ENCODE measurements around the gene NR6A1.

Gene NR6A1

DNA sequence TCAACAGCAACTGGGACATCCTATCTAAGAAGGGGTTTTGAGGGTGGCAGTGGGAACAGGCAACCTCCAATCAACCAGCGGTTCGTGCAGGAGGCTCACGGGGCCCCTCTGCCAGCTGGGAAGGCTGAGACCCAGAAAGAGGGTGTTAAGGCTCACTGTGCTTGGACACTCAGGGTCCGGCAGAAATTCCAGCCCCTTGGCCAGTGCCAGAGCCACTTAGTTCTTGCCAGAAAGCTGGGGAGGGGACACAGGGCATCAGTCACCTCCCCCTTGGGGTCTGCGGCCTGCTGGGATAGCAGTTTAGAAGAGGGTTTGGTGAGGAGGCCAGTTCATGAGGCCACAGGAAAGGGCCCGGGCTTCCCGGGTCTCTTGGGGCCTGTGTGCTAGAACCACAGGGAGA lies 300.4 kb downstream of the NR6A1 start:
- Histone ChIP-seq H3K27me3 (ENCODE audit: insufficient read depth, poor library complexity, severe bottlenecking) (no peaks in the 10 kb centered on the region), H3K4me3 (replicated peaks; ENCODE audit: insufficient read depth, low read length) (no peak overlapping the region), H3K27ac (replicated peaks) (no peak overlapping the region)
- no peak for TF ChIP-seq GABPA (IDR thresholded peaks at IDR 0.05; ENCODE audit: low read depth)
- TF ChIP-seq REST (IDR thresholded peaks at IDR 0.05; ENCODE audit: insufficient replicate concordance, low read depth): no peak
- TF ChIP-seq SPI1 (IDR thresholded peaks at IDR 0.05; ENCODE audit: borderline replicate concordance, low read depth): no peak
- TF ChIP-seq POLR2AphosphoS5 (IDR thresholded peaks at IDR 0.05; ENCODE audit: low read depth): no peak
- TF ChIP-seq, protein P1, sequence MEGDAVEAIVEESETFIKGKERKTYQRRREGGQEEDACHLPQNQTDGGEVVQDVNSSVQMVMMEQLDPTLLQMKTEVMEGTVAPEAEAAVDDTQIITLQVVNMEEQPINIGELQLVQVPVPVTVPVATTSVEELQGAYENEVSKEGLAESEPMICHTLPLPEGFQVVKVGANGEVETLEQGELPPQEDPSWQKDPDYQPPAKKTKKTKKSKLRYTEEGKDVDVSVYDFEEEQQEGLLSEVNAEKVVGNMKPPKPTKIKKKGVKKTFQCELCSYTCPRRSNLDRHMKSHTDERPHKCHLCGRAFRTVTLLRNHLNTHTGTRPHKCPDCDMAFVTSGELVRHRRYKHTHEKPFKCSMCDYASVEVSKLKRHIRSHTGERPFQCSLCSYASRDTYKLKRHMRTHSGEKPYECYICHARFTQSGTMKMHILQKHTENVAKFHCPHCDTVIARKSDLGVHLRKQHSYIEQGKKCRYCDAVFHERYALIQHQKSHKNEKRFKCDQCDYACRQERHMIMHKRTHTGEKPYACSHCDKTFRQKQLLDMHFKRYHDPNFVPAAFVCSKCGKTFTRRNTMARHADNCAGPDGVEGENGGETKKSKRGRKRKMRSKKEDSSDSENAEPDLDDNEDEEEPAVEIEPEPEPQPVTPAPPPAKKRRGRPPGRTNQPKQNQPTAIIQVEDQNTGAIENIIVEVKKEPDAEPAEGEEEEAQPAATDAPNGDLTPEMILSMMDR (IDR thresholded peaks at IDR 0.05; ENCODE audit: insufficient read depth, low read length): no peak
- no peak for DNase-seq (ENCODE audit: low read depth in 1 of 2, low spot score in 1 of 2)

- Histone ChIP-seq H3K4me3 (replicated peaks; ENCODE audit: insufficient read depth, low read length) (no peak overlapping the region), H3K27ac (replicated peaks) (no peak overlapping the region), H3K27me3 (ENCODE audit: insufficient read depth, poor library complexity, severe bottlenecking) (no peaks in the 10 kb centered on the region)
- no peak for DNase-seq (ENCODE audit: low read depth in 1 of 2, low spot score in 1 of 2)
- TF ChIP-seq SPI1 (IDR thresholded peaks at IDR 0.05; ENCODE audit: borderline replicate concordance, low read depth) (no peak), REST (IDR thresholded peaks at IDR 0.05; ENCODE audit: insufficient replicate concordance, low read depth) (no peak), POLR2AphosphoS5 (IDR thresholded peaks at IDR 0.05; ENCODE audit: low read depth) (no peak), GABPA (IDR thresholded peaks at IDR 0.05; ENCODE audit: low read depth) (no peak)
- TF ChIP-seq, protein P1 (IDR thresholded peaks at IDR 0.05; ENCODE audit: insufficient read depth, low read length): no peak
Measured at GRCh38 chr9:124470306-124470705, 300.8 kb downstream of the NR6A1 start.

DNA sequence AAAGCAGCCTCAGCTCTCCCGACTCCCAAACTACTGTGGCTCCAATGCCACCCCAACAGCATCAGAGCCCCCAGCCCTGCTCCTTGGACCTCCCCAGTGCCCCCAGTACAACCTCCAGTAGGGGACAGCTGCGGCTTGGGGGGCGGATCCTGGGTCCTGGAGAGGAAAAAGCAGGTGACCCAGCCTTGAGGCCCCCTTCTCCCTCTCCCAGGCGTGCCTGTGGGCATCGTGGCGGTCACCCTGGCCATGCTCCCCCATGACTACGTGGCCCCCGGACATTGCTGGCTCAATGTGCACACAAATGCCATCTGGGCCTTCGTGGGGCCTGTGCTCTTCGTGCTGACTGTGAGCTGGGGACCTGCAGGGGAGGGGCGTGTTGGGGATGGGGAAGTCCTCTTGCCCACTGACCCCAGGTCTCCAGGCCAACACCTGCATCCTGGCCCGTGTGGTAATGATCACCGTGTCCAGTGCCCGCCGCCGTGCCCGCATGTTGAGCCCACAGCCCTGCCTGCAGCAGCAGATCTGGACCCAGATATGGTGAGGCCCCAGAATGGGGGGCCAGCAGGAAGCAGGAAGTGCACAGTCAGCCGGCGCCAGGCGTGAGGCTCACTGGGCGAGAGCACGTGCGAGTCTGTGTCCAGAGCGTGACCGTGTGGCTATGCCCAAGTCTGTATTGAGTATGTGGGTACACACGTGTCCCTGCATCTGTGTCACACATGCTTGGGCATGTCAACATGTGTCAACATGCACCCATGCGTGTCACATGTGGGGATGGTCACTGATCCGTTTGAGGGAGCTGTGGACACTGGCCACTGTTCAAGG lies 301.9 kb downstream of the NR6A1 start:
- no peak for TF ChIP-seq POLR2AphosphoS5 (IDR thresholded peaks at IDR 0.05; ENCODE audit: low read depth)
- TF ChIP-seq SPI1 (IDR thresholded peaks at IDR 0.05; ENCODE audit: borderline replicate concordance, low read depth): no peak
- TF ChIP-seq, protein P1 (IDR thresholded peaks at IDR 0.05; ENCODE audit: insufficient read depth, low read length): no peak
- TF ChIP-seq GABPA (IDR thresholded peaks at IDR 0.05; ENCODE audit: low read depth): no peak
- no peak for TF ChIP-seq REST (IDR thresholded peaks at IDR 0.05; ENCODE audit: insufficient replicate concordance, low read depth)
- no peak overlapping the region for H3K27ac ChIP-seq (replicated peaks)
- H3K4me3 ChIP-seq (replicated peaks; ENCODE audit: insufficient read depth, low read length): no peak overlapping the region
- no peak for DNase-seq (ENCODE audit: low read depth in 1 of 2, low spot score in 1 of 2)
- no peaks in the 10 kb centered on the region for H3K27me3 ChIP-seq (ENCODE audit: insufficient read depth, poor library complexity, severe bottlenecking)

Measured in HL-60 (cell line).